RWPE2 (cell line): Measurements from ENCODE around the gene TASOR.

ENCODE experiments used
- ATAC-seq: fragments of 200-7000 bp; cut with Tn5 transposase; 3 replicates; pipeline ENCODE4 v1.9.1; 2021; ENCODE audit warnings: low read depth
- DNase-seq: peaks from one replicate; pipeline ENCODE4 v3.0.0-alpha.2; 2020; ENCODE audit warnings: low spot score
- H3K27ac ChIP-seq: fragments of 450-650 bp; 2 replicates; pipeline ENCODE4 v1.5.1; 2017; ENCODE audit warnings: mild to moderate bottlenecking; ENCODE audit not compliant: poor library complexity, severe bottlenecking
- H3K27me3 ChIP-seq: fragments of 250-450 bp; sonication (Bioruptor Pico); 2 replicates; pipeline ENCODE4 v1.5.1; 2021; ENCODE audit warnings: mild to moderate bottlenecking, moderate library complexity; ENCODE audit not compliant: insufficient read depth, poor library complexity, severe bottlenecking
- H3K36me3 ChIP-seq: fragments of 250-450 bp; sonication (Bioruptor Pico); 2 replicates; pipeline ENCODE4 v1.5.1; 2020; ENCODE audit warnings: low read depth, mild to moderate bottlenecking, moderate library complexity
- H3K4me1 ChIP-seq: fragments of 250-450 bp; sonication (Bioruptor Pico); 2 replicates; pipeline ENCODE4 v1.5.1; 2021; ENCODE audit warnings: mild to moderate bottlenecking, moderate library complexity; ENCODE audit not compliant: insufficient read depth, poor library complexity, severe bottlenecking
- H3K4me3 ChIP-seq: fragments of 250-450 bp; sonication (Bioruptor Pico); 2 replicates; pipeline ENCODE4 v1.5.1; 2021; ENCODE audit warnings: mild to moderate bottlenecking, moderate library complexity; ENCODE audit not compliant: severe bottlenecking
- H3K9me3 ChIP-seq: fragments of 250-450 bp; sonication (Bioruptor Pico); 2 replicates; pipeline ENCODE4 v1.5.1; 2021; ENCODE audit warnings: mild to moderate bottlenecking, moderate library complexity; ENCODE audit not compliant: severe bottlenecking
- TF ChIP-seq, protein P1 (sequence below): fragments of 450-650 bp; IDR thresholded peaks from one replicate; pipeline ENCODE4 v1.5.1; 2017; ENCODE audit warnings: mild to moderate bottlenecking, moderate library complexity; ENCODE audit not compliant: poor library complexity, severe bottlenecking

TASOR gene

DNA sequence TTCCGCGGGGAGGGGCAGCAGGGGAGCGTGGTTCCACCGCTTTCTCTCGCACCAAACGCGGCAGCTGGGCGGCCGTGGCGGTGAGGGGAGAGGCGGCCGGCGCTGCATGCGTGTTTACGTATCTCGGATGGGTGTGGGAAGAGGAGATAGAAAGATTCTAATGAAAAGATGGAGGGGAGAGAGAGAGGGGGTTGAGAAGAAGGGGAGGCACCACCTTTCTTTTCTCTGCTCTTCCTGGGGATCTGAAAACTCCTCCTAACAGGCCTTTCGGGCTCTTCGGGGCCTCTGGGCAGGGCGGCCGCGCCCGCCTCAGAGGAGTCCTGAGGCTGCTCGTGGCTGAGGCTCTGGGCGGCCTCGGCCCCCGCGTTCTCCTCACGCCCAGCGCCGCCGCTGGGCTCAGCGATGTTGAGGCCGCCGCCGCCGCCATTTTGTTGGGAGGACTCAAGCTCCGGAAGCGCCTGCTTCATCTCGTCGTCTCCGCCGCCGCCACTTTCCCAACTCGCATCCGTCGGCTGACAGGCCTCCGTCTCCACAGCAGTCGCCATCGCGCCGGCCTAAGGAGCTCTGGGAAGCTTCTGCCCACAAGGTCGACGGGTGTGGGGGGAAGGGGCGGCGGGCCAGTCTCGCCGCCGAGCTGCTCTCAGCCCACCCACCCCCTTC, 473 bp downstream of the TASOR start:
- H3K4me1 ChIP-seq, result peaks cover 32% of the 10 kb centered on the region
- H3K4me3 ChIP-seq, result peak overlapping the region; percentile 43
- peak; percentile 78 for ATAC-seq
- H3K36me3 ChIP-seq, result peaks cover 31% of the 10 kb centered on the region
- DNase-seq, result peak; percentile 72
- peak overlapping the region; percentile 87 for H3K27ac ChIP-seq
- TF ChIP-seq, protein P1, sequence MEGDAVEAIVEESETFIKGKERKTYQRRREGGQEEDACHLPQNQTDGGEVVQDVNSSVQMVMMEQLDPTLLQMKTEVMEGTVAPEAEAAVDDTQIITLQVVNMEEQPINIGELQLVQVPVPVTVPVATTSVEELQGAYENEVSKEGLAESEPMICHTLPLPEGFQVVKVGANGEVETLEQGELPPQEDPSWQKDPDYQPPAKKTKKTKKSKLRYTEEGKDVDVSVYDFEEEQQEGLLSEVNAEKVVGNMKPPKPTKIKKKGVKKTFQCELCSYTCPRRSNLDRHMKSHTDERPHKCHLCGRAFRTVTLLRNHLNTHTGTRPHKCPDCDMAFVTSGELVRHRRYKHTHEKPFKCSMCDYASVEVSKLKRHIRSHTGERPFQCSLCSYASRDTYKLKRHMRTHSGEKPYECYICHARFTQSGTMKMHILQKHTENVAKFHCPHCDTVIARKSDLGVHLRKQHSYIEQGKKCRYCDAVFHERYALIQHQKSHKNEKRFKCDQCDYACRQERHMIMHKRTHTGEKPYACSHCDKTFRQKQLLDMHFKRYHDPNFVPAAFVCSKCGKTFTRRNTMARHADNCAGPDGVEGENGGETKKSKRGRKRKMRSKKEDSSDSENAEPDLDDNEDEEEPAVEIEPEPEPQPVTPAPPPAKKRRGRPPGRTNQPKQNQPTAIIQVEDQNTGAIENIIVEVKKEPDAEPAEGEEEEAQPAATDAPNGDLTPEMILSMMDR, result no peak
- peaks cover 2% of the 10 kb centered on the region for H3K9me3 ChIP-seq
- no peaks in the 10 kb centered on the region for H3K27me3 ChIP-seq

DNA sequence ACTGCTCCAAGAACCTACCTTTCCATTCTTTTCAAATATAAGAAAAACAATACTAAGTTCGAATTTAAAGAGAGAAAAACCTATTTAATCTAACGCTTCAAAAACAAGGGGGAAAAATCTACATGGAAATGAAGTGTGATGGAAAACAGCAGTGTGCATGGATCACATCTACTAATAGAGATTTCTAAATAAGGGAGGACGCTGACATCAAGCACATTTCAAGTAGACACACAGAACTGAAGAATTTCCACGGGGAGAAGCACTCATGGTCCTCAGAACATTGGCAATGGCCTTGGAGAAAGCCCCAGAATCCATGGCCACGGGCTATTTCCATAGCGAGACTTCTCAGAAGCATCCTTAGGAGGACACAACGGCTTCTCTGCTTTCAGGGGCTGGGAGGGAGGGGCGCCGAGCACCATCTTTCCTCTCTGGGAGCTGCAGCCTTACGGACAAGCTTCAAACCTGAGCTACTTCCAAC, 1.0 kb downstream of the TASOR start:
- Histone ChIP-seq H3K27ac (peak overlapping the region; percentile 87), H3K4me3 (peak overlapping the region; percentile 43), H3K27me3 (no peaks in the 10 kb centered on the region), H3K9me3 (peaks cover 2% of the 10 kb centered on the region), H3K36me3 (peaks cover 31% of the 10 kb centered on the region), H3K4me1 (peaks cover 32% of the 10 kb centered on the region)
- TF ChIP-seq, protein P1, result no peak
- no peak; the same call in 1 of the 3 replicates for ATAC-seq
- DNase-seq, result no peak

DNA sequence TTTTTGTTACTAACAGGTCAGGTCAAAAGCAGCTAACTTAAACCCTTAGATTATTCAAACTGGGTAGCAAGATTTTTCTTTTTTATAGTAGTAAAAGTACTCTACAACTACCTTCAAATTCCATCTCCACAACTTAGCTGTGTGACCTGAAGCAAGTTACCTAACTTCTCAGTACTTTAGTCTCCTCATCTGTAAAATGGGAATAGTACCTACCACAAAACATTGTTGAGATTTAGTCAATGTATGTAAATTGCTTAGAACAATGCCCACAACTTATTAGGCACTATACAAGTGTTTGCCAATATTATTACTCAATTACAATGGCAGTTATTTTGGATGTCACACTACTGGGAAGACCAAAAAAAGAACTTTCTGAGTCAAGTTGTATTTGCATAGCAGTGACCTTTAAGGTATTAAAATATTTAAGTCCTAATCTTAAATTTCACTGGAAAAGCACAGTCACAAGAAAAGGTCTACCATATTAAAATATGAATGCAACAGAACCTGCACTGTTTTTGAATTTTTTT, 2.9 kb downstream of the TASOR start:
- TF ChIP-seq, protein P1, result no peak
- Histone ChIP-seq H3K9me3 (peaks cover 2% of the 10 kb centered on the region), H3K36me3 (peaks cover 31% of the 10 kb centered on the region), H3K4me1 (peaks cover 32% of the 10 kb centered on the region), H3K4me3 (no peak overlapping the region), H3K27me3 (no peaks in the 10 kb centered on the region), H3K27ac (no peak overlapping the region)
- ATAC-seq (no peak), DNase-seq (no peak)

DNA sequence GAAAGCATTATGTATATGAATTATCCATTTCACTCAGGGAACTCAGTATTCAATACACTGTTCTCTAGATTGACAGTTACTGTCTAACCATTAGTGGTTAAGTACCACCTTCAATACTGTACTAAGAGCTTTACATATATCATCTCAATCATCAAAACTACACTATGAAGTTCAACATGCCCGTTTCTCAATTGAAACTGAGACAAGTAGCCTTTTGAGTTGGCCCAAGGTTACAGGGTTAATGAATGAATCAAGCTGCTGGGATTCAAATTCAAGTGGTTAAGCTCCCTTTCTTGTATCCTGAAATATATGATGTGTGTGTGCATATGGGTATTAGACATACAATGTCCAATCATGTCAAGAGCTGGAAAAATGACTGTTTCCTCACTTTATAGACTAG, 5.8 kb downstream of the TASOR start:
- ATAC-seq, result no peak
- H3K27me3 ChIP-seq, result no peaks in the 10 kb centered on the region
- H3K9me3 ChIP-seq, result no peaks in the 10 kb centered on the region
- TF ChIP-seq, protein P1, result no peak
- no peak overlapping the region for H3K27ac ChIP-seq
- H3K36me3 ChIP-seq, result peaks cover 43% of the 10 kb centered on the region
- H3K4me3 ChIP-seq, result no peak overlapping the region
- no peak for DNase-seq
- peaks cover 28% of the 10 kb centered on the region for H3K4me1 ChIP-seq
